Thyroid gland (tissue), 4 donors: ENCODE results near the gene KRT20. TPM values are rescaled to one million over a fixed set of nuclear protein-coding genes. Genes with fewer than 3 reads are reported as not detected.

Source experiments
- DNase-seq, 2 donors: peaks; one replicate each; pipeline ENCODE4 v3.0.0-alpha.2; 2019
- H3K27ac ChIP-seq, 3 donors: fragments of 200-600 bp; sonication (generic); 1 replicate in 2 of 3; 2 replicates in 1 of 3; pipeline ENCODE4 v1.5.1; 2016 to 2019; ENCODE audit warnings: mild to moderate bottlenecking in 1 of 3, moderate library complexity in 1 of 3
- H3K27me3 ChIP-seq: fragments of 200-600 bp; sonication (generic); one replicate; pipeline ENCODE4 v1.5.1; 2019
- H3K36me3 ChIP-seq, 2 donors: fragments of 200-600 bp; sonication (generic); one replicate each; pipeline ENCODE4 v1.5.1; 2016 to 2019
- H3K4me1 ChIP-seq, 2 donors: fragments of 200-600 bp; sonication (generic); one replicate each; pipeline ENCODE4 v1.5.1; 2017 to 2019
- H3K4me3 ChIP-seq, 3 donors: fragments of 200-600 bp; sonication (generic); replicated peaks in 1 of 3; 1 replicate in 2 of 3; 2 replicates in 1 of 3; pipeline ENCODE4 v1.5.1; 2016; ENCODE audit warnings: mild to moderate bottlenecking in 1 of 3
- H3K9me3 ChIP-seq: fragments of 200-600 bp; sonication (generic); one replicate; pipeline ENCODE4 v1.5.1; 2017
- CTCF ChIP-seq, 6 experiments: fragments of 200-600 bp in 3 of 6; fragments of 450-650 bp in 3 of 6; sonication (generic) in 3 of 6; IDR thresholded peaks; one replicate each; pipeline ENCODE4 v1.5.1; 2016 to 2019; ENCODE audit warnings: antibody characterized with exemption in 6 of 6, mild to moderate bottlenecking in 2 of 6, inconsistent platforms in 1 of 6, moderate library complexity in 1 of 6
- POLR2A ChIP-seq, 2 donors: fragments of 450-650 bp; IDR thresholded peaks; one replicate each; pipeline ENCODE4 v1.6.1; 2017; ENCODE audit warnings: antibody characterized with exemption in 2 of 2, mild to moderate bottlenecking in 2 of 2, moderate library complexity in 1 of 2
- WGBS, 2 donors: methylation state at CpG; one replicate each; pipeline ENCODE4 v1.1.5; 2017; 5-methylcytosine and 5-hydroxymethylcytosine counted together
- intact Hi-C: fragments of 100-400 bp; cut with DNase I; formaldehyde crosslinking; loops from one replicate; pipeline ENCODE4 v1.15.1; 2023
- total RNA-seq, 4 donors: library from RNA; depleted of rRNA; stranded (reverse); fragments of >200 nt; gene quantifications; one replicate each; pipeline ENCODE4 v1.2.3, GENCODE V29; 2016

The KRT20 gene
- total RNA-seq, 4 donors from 2014 or later, result not detected

- intact Hi-C loops, result no loop called here
These were observed 1.0 kb upstream of the KRT20 start for GRCh38 chr17:40886090-40886489.

GRCh38 chr17:40883626-40884334, 1.3 kb downstream of the KRT20 start:
- intact Hi-C loops, result no loop called here
- Histone ChIP-seq H3K9me3 (no peaks in the 10 kb centered on the region), H3K27me3 (no peaks in the 10 kb centered on the region), H3K36me3 (no peaks in the 10 kb centered on the region), H3K4me1 (no peaks in the 10 kb centered on the region), H3K4me3 (no peak overlapping the region), H3K27ac (no peak overlapping the region)
- no peak for TF ChIP-seq POLR2A (IDR thresholded peaks at IDR 0.05)
- no peak for TF ChIP-seq CTCF (IDR thresholded peaks at IDR 0.05)
- 93 to 94% methylated on average over 7 of the region's 7 CpGs for WGBS, 2 donors
- DNase-seq, result no peak

More at GRCh38 chr17:40886090-40886489, 1.0 kb upstream of the KRT20 start:
- TF ChIP-seq CTCF (IDR thresholded peaks at IDR 0.05) (no peak), POLR2A (IDR thresholded peaks at IDR 0.05) (no peak)
- H3K4me1 ChIP-seq, result no peaks in the 10 kb centered on the region
- no peak overlapping the region for H3K4me3 ChIP-seq
- DNase-seq, result no peak
- no peaks in the 10 kb centered on the region for H3K27me3 ChIP-seq
- no peaks in the 10 kb centered on the region for H3K9me3 ChIP-seq
- H3K27ac ChIP-seq, result no peak overlapping the region
- WGBS, 2 donors, result 47 to 57% methylated on average over 3 of the region's 3 CpGs
- no peaks in the 10 kb centered on the region for H3K36me3 ChIP-seq

GRCh38 chr17:40883031-40883430, 2.0 kb downstream of the KRT20 start:
- Histone ChIP-seq H3K9me3 (no peaks in the 10 kb centered on the region), H3K36me3 (no peaks in the 10 kb centered on the region), H3K27ac (no peak overlapping the region), H3K4me3 (no peak overlapping the region), H3K27me3 (no peaks in the 10 kb centered on the region), H3K4me1 (no peaks in the 10 kb centered on the region)
- intact Hi-C loops, result no loop called here
- TF ChIP-seq CTCF (IDR thresholded peaks at IDR 0.05) (no peak), POLR2A (IDR thresholded peaks at IDR 0.05) (no peak)
- WGBS, 2 donors, result 82 to 97% methylated on average over 1 of the region's 1 CpG
- DNase-seq, result no peak

DNA sequence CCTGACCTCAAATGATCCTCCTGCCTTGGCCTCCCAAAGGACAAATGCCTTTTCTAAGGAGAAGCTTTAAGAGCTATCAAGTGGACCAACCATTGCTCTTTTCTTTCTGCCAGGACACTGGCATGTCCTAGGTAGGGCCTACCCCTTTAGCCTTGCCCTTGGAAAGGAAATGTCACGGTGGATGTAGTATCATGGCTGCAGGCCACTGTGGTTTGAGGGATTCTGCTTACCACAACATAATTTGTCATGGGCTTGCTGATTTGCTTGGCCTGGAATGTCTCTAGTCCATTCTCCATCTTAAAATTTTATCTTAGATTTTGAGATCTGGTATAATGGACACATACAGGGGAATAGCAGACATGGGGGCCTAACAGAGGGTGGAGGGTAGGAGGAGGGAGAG, 6.0 kb downstream of the KRT20 start:
- H3K27ac ChIP-seq, result no peak overlapping the region
- no peaks in the 10 kb centered on the region for H3K4me1 ChIP-seq
- no peak overlapping the region for H3K4me3 ChIP-seq
- intact Hi-C loops, result no loop called here
- no peaks in the 10 kb centered on the region for H3K27me3 ChIP-seq
- TF ChIP-seq POLR2A (IDR thresholded peaks at IDR 0.05) (no peak), CTCF (IDR thresholded peaks at IDR 0.05) (no peak)
- no peaks in the 10 kb centered on the region for H3K9me3 ChIP-seq
- WGBS, 2 donors, result 82 to 92% methylated on average over 1 of the region's 1 CpG
- no peak for DNase-seq
- no peaks in the 10 kb centered on the region for H3K36me3 ChIP-seq

- H3K27ac ChIP-seq, result no peak overlapping the region
- H3K36me3 ChIP-seq, result no peaks in the 10 kb centered on the region
- H3K9me3 ChIP-seq, result no peaks in the 10 kb centered on the region
- 87 to 93% methylated on average over 9 of the region's 9 CpGs for WGBS, 2 donors
- no peak for DNase-seq
- H3K27me3 ChIP-seq, result no peaks in the 10 kb centered on the region
- intact Hi-C loops, result no loop called here
- TF ChIP-seq POLR2A (IDR thresholded peaks at IDR 0.05), result no peak
- no peak for TF ChIP-seq CTCF (IDR thresholded peaks at IDR 0.05)
- no peaks in the 10 kb centered on the region for H3K4me1 ChIP-seq
- H3K4me3 ChIP-seq, result no peak overlapping the region
These were observed 7.0 kb downstream of the KRT20 start for GRCh38 chr17:40878044-40878443.
